IPS-15b (cell line): ENCODE measurements around the gene CFAP100.

Source experiments
- H3K27me3 ChIP-seq: one replicate; pipeline ENCODE4 v1.6.1; 2013; ENCODE audit warnings: low read length; ENCODE audit not compliant: control insufficient read depth, insufficient read depth
- H3K36me3 ChIP-seq: one replicate; pipeline ENCODE4 v1.6.1; 2013; ENCODE audit warnings: low read length; ENCODE audit not compliant: control insufficient read depth, insufficient read depth
- H3K4me1 ChIP-seq: one replicate; pipeline ENCODE4 v1.6.1; 2013; ENCODE audit warnings: mild to moderate bottlenecking, low read length; ENCODE audit not compliant: control insufficient read depth, insufficient read depth
- H3K4me3 ChIP-seq: one replicate; pipeline ENCODE4 v1.5.1; 2013; ENCODE audit warnings: low read depth, low read length
- H3K9ac ChIP-seq: one replicate; pipeline ENCODE4 v1.6.1; 2013; ENCODE audit warnings: low read depth, mild to moderate bottlenecking, low read length
- H3K9me3 ChIP-seq: one replicate; pipeline ENCODE4 v1.6.1; 2013; ENCODE audit warnings: mild to moderate bottlenecking, low read length; ENCODE audit not compliant: control insufficient read depth, insufficient read depth

The CFAP100 gene

GRCh38 chr3:126485176-126485897 is 90.6 kb downstream of the CFAP100 start:
- Histone ChIP-seq H3K4me3 (no peak overlapping the region), H3K27me3 (no peaks in the 10 kb centered on the region), H3K9ac (no peak overlapping the region), H3K9me3 (no peaks in the 10 kb centered on the region), H3K36me3 (no peaks in the 10 kb centered on the region), H3K4me1 (peaks cover 11% of the 10 kb centered on the region)

GRCh38 chr3:126485956-126486355 is 91.2 kb downstream of the CFAP100 start:
- no peaks in the 10 kb centered on the region for H3K36me3 ChIP-seq
- H3K27me3 ChIP-seq: no peaks in the 10 kb centered on the region
- no peaks in the 10 kb centered on the region for H3K9me3 ChIP-seq
- no peak overlapping the region for H3K9ac ChIP-seq
- H3K4me1 ChIP-seq: peaks cover 11% of the 10 kb centered on the region
- H3K4me3 ChIP-seq: no peak overlapping the region
